ENCODE measurements around the gene CHSY1.

Gene CHSY1

DNA sequence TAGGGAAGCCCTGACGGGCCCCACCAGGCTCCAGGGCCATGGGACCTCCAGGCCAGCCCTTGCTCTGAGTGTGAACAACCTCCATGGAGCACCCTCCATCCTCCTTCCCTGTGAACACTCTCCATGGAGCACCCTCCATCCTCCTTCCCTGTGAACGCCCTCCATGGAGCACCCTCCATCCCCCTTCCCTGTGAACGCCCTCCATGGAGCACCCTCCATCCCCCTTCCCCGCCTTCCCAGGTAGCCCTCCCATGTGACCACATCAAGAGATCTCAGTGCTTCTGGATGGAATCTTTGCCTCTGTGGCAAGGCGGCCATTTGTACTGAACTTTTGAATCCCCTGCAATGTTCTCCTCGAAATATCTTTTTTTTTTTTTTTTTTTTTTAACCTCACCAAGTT is 66.5 kb downstream of the CHSY1 start:
- no peaks in the 10 kb centered on the region for H3K27me3 ChIP-seq (ENCODE audit: control insufficient read depth in 1 of 2, insufficient read depth in 2 of 2, low read length in 2 of 2)
- H3K36me3 ChIP-seq (ENCODE audit: control insufficient read depth in 2 of 2, insufficient read depth in 2 of 2, low read length in 2 of 2), result no peaks in the 10 kb centered on the region
- H3K27ac ChIP-seq (ENCODE audit: low read length), result no peak overlapping the region
- H3K9ac ChIP-seq (ENCODE audit: low read length in 2 of 2), result no peak overlapping the region
- H3K9me3 ChIP-seq (ENCODE audit: control insufficient read depth in 2 of 2, low read length in 2 of 2), result no peaks in the 10 kb centered on the region
- peaks cover 32% of the 10 kb centered on the region for H3K4me1 ChIP-seq (ENCODE audit: control insufficient read depth, insufficient read depth, low read length)
- no peak overlapping the region for H3K4me3 ChIP-seq (ENCODE audit: low read length in 2 of 2)

GRCh38 chr15:101184830-101185229 is 67.0 kb downstream of the CHSY1 start:
- no peak overlapping the region for H3K27ac ChIP-seq (ENCODE audit: low read length)
- peaks cover 32% of the 10 kb centered on the region for H3K4me1 ChIP-seq (ENCODE audit: control insufficient read depth, insufficient read depth, low read length)
- H3K36me3 ChIP-seq (ENCODE audit: control insufficient read depth in 2 of 2, insufficient read depth in 2 of 2, low read length in 2 of 2), result no peaks in the 10 kb centered on the region
- H3K27me3 ChIP-seq (ENCODE audit: control insufficient read depth in 1 of 2, insufficient read depth in 2 of 2, low read length in 2 of 2), result no peaks in the 10 kb centered on the region
- H3K4me3 ChIP-seq (ENCODE audit: low read length in 2 of 2), result no peak overlapping the region
- no peak overlapping the region for H3K9ac ChIP-seq (ENCODE audit: low read length in 2 of 2)
- H3K9me3 ChIP-seq (ENCODE audit: control insufficient read depth in 2 of 2, low read length in 2 of 2), result no peaks in the 10 kb centered on the region

DNA sequence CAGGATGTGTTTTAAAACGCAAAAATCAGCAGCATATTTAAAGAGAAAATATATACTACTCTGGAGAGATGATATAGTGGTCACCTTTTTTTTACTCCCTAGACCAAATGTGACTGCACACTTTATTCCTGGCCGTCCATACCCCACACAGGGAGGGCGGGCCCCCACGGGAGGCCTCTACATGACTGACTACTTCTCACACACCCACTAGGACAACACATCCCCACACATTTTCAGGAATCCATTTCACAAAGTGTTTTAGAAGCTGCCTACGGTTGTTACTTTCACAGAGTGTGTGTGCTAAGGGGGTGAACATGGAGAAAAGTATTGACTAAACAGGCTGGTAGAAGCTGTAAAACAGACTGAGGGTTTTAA is 67.9 kb downstream of the CHSY1 start:
- H3K9ac ChIP-seq (ENCODE audit: low read length in 2 of 2), result no peak overlapping the region
- H3K4me1 ChIP-seq (ENCODE audit: control insufficient read depth, insufficient read depth, low read length), result peaks cover 31% of the 10 kb centered on the region
- H3K9me3 ChIP-seq (ENCODE audit: control insufficient read depth in 2 of 2, low read length in 2 of 2), result no peaks in the 10 kb centered on the region
- H3K27ac ChIP-seq (ENCODE audit: low read length), result no peak overlapping the region
- peaks cover 0 to 2% of the 10 kb centered on the region in 2 donors for H3K36me3 ChIP-seq (ENCODE audit: control insufficient read depth in 2 of 2, insufficient read depth in 2 of 2, low read length in 2 of 2)
- H3K27me3 ChIP-seq (ENCODE audit: control insufficient read depth in 1 of 2, insufficient read depth in 2 of 2, low read length in 2 of 2), result no peaks in the 10 kb centered on the region
- H3K4me3 ChIP-seq (ENCODE audit: low read length in 2 of 2), result no peak overlapping the region

- peaks cover 27% of the 10 kb centered on the region for H3K4me1 ChIP-seq (ENCODE audit: control insufficient read depth, insufficient read depth, low read length)
Measured at GRCh38 chr15:101183226-101183930, 68.5 kb downstream of the CHSY1 start.

GRCh38 chr15:101182215-101182614 is 69.6 kb downstream of the CHSY1 start:
- Histone ChIP-seq H3K27me3 (ENCODE audit: control insufficient read depth in 1 of 2, insufficient read depth in 2 of 2, low read length in 2 of 2) (no peaks in the 10 kb centered on the region), H3K9ac (ENCODE audit: low read length in 2 of 2) (no peak overlapping the region), H3K4me1 (ENCODE audit: control insufficient read depth, insufficient read depth, low read length) (peaks cover 18% of the 10 kb centered on the region), H3K4me3 (ENCODE audit: low read length in 2 of 2) (no peak overlapping the region), H3K27ac (ENCODE audit: low read length) (no peak overlapping the region), H3K36me3 (ENCODE audit: control insufficient read depth in 2 of 2, insufficient read depth in 2 of 2, low read length in 2 of 2) (peaks cover 8 to 12% of the 10 kb centered on the region in 2 donors), H3K9me3 (ENCODE audit: control insufficient read depth in 2 of 2, low read length in 2 of 2) (no peaks in the 10 kb centered on the region)

More at GRCh38 chr15:101183226-101183930, 68.5 kb downstream of the CHSY1 start:
- H3K27me3 ChIP-seq (ENCODE audit: control insufficient read depth in 1 of 2, insufficient read depth in 2 of 2, low read length in 2 of 2), result no peaks in the 10 kb centered on the region
- H3K36me3 ChIP-seq (ENCODE audit: control insufficient read depth in 2 of 2, insufficient read depth in 2 of 2, low read length in 2 of 2), result peaks cover 3 to 4% of the 10 kb centered on the region in 2 donors
- H3K4me3 ChIP-seq (ENCODE audit: low read length in 2 of 2), result no peak overlapping the region
- H3K9ac ChIP-seq (ENCODE audit: low read length in 2 of 2), result no peak overlapping the region
- no peaks in the 10 kb centered on the region for H3K9me3 ChIP-seq (ENCODE audit: control insufficient read depth in 2 of 2, low read length in 2 of 2)
- H3K27ac ChIP-seq (ENCODE audit: low read length), result no peak overlapping the region

DNA sequence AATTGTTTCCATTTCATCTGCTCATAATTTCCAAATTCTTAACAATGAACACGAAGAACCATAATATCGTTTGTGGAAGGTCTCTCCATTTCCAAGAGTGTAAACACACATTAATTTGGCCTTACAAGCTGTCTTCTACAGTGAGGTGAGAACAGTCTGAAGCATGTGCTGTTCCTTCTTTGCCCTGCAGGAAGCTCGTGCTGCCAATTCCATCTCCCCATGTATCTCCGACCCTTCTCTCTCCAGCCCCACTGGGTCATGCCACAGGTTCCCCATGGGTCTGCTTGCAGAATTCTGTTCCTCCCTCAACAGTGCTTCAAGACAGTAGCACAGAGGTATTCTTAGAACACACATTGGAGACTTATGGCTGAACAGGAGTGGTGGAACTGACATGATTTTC is 70.5 kb downstream of the CHSY1 start:
- Histone ChIP-seq H3K27me3 (ENCODE audit: control insufficient read depth in 1 of 2, insufficient read depth in 2 of 2, low read length in 2 of 2) (no peaks in the 10 kb centered on the region), H3K4me3 (ENCODE audit: low read length in 2 of 2) (no peak overlapping the region), H3K27ac (ENCODE audit: low read length) (no peak overlapping the region), H3K4me1 (ENCODE audit: control insufficient read depth, insufficient read depth, low read length) (peaks cover 13% of the 10 kb centered on the region), H3K9ac (ENCODE audit: low read length in 2 of 2) (no peak overlapping the region), H3K36me3 (ENCODE audit: control insufficient read depth in 2 of 2, insufficient read depth in 2 of 2, low read length in 2 of 2) (peaks cover 8 to 12% of the 10 kb centered on the region in 2 donors), H3K9me3 (ENCODE audit: control insufficient read depth in 2 of 2, low read length in 2 of 2) (no peaks in the 10 kb centered on the region)

GRCh38 chr15:101180620-101181307 is 71.1 kb downstream of the CHSY1 start:
- Histone ChIP-seq H3K4me3 (ENCODE audit: low read length in 2 of 2) (no peak overlapping the region), H3K27me3 (ENCODE audit: control insufficient read depth in 1 of 2, insufficient read depth in 2 of 2, low read length in 2 of 2) (no peaks in the 10 kb centered on the region), H3K9ac (ENCODE audit: low read length in 2 of 2) (no peak overlapping the region), H3K27ac (ENCODE audit: low read length) (no peak overlapping the region), H3K4me1 (ENCODE audit: control insufficient read depth, insufficient read depth, low read length) (peaks cover 13% of the 10 kb centered on the region), H3K9me3 (ENCODE audit: control insufficient read depth in 2 of 2, low read length in 2 of 2) (no peaks in the 10 kb centered on the region), H3K36me3 (ENCODE audit: control insufficient read depth in 2 of 2, insufficient read depth in 2 of 2, low read length in 2 of 2) (peaks cover 8 to 12% of the 10 kb centered on the region in 2 donors)

GRCh38 chr15:101179341-101180153 is 72.3 kb downstream of the CHSY1 start:
- Histone ChIP-seq H3K9ac (ENCODE audit: low read length in 2 of 2) (no peak overlapping the region), H3K9me3 (ENCODE audit: control insufficient read depth in 2 of 2, low read length in 2 of 2) (no peaks in the 10 kb centered on the region), H3K4me3 (ENCODE audit: low read length in 2 of 2) (no peak overlapping the region), H3K4me1 (ENCODE audit: control insufficient read depth, insufficient read depth, low read length) (peaks cover 14% of the 10 kb centered on the region), H3K27ac (ENCODE audit: low read length) (peak overlapping the region; percentile 8), H3K36me3 (ENCODE audit: control insufficient read depth in 2 of 2, insufficient read depth in 2 of 2, low read length in 2 of 2) (peaks cover 11 to 15% of the 10 kb centered on the region in 2 donors), H3K27me3 (ENCODE audit: control insufficient read depth in 1 of 2, insufficient read depth in 2 of 2, low read length in 2 of 2) (no peaks in the 10 kb centered on the region)

DNA sequence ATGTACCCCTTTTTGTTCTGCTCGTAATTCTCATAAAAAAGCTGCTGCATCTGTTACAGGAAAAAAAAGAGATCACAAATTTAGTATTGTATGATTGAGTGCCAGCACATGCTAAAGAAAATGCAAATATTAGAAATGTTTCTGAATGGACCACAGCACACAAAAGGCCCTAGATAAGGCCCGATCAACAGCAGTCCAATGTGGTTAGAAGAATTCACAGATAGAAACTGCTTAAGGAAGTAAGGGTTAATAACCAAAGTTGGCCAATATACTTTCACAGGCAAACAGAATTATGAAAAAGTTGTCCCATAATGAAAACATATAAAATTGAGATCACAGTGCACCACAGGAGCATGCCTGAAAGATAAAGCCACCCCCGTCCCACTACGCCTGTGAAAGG is 72.9 kb downstream of the CHSY1 start:
- Histone ChIP-seq H3K9me3 (ENCODE audit: control insufficient read depth in 2 of 2, low read length in 2 of 2) (no peaks in the 10 kb centered on the region), H3K27ac (ENCODE audit: low read length) (no peak overlapping the region), H3K36me3 (ENCODE audit: control insufficient read depth in 2 of 2, insufficient read depth in 2 of 2, low read length in 2 of 2) (peaks cover 11 to 19% of the 10 kb centered on the region in 2 donors), H3K4me1 (ENCODE audit: control insufficient read depth, insufficient read depth, low read length) (peaks cover 12% of the 10 kb centered on the region), H3K27me3 (ENCODE audit: control insufficient read depth in 1 of 2, insufficient read depth in 2 of 2, low read length in 2 of 2) (no peaks in the 10 kb centered on the region), H3K4me3 (ENCODE audit: low read length in 2 of 2) (no peak overlapping the region), H3K9ac (ENCODE audit: low read length in 2 of 2) (no peak overlapping the region)

- Histone ChIP-seq H3K27ac (ENCODE audit: low read length) (no peak overlapping the region), H3K4me1 (ENCODE audit: control insufficient read depth, insufficient read depth, low read length) (peaks cover 12% of the 10 kb centered on the region), H3K27me3 (ENCODE audit: control insufficient read depth in 1 of 2, insufficient read depth in 2 of 2, low read length in 2 of 2) (no peaks in the 10 kb centered on the region), H3K36me3 (ENCODE audit: control insufficient read depth in 2 of 2, insufficient read depth in 2 of 2, low read length in 2 of 2) (peaks cover 11 to 22% of the 10 kb centered on the region in 2 donors), H3K9me3 (ENCODE audit: control insufficient read depth in 2 of 2, low read length in 2 of 2) (no peaks in the 10 kb centered on the region), H3K9ac (ENCODE audit: low read length in 2 of 2) (no peak overlapping the region), H3K4me3 (ENCODE audit: low read length in 2 of 2) (no peak overlapping the region)
Measured at GRCh38 chr15:101178479-101178878, 73.4 kb downstream of the CHSY1 start.
